Cardiac fibroblast (primary cell): ENCODE results near the gene PEX5L.

Source experiments
- DNase-seq, 2 donors: peaks; one replicate each; pipeline versions ENCODE4 v3.0.0 to v3.0.0-alpha.2; 2010; ENCODE audit warnings: low read depth in 2 of 2
- H3K4me3 ChIP-seq, 2 donors: replicated peaks in 1 of 2; 1 replicate in 1 of 2; 2 replicates in 1 of 2; pipeline ENCODE4 v1.5.1; 2011; ENCODE audit warnings: low read depth in 2 of 2, low read length in 2 of 2, mild to moderate bottlenecking in 2 of 2, moderate library complexity in 1 of 2
- CTCF ChIP-seq: IDR thresholded peaks from one replicate; pipeline ENCODE4 v1.5.1; 2011; ENCODE audit warnings: low read depth, mild to moderate bottlenecking, low read length, inconsistent platforms

Gene PEX5L

GRCh38 chr3:179953993-179954870, 82.5 kb downstream of the PEX5L start:
- no peak for TF ChIP-seq CTCF
- no peak overlapping the region for H3K4me3 ChIP-seq
- no peak for DNase-seq

GRCh38 chr3:179950840-179951239, 85.9 kb downstream of the PEX5L start:
- TF ChIP-seq CTCF, result no peak
- no peak for DNase-seq
- H3K4me3 ChIP-seq, result no peak overlapping the region

- no peak for TF ChIP-seq CTCF
- H3K4me3 ChIP-seq, result no peak overlapping the region
- DNase-seq, result no peak
Observed at GRCh38 chr3:179949869-179950268, 86.9 kb downstream of the PEX5L start.

- H3K4me3 ChIP-seq, result no peak overlapping the region
- no peak for TF ChIP-seq CTCF
Observed at GRCh38 chr3:179949412-179949811, 87.3 kb downstream of the PEX5L start.

GRCh38 chr3:179948740-179949139, 88.0 kb downstream of the PEX5L start:
- no peak for DNase-seq
- H3K4me3 ChIP-seq, result no peak overlapping the region
- TF ChIP-seq CTCF, result no peak

More at GRCh38 chr3:179949412-179949811, 87.3 kb downstream of the PEX5L start:
- DNase-seq, result no peak

GRCh38 chr3:179945569-179945968, 91.2 kb downstream of the PEX5L start:
- no peak overlapping the region for H3K4me3 ChIP-seq
- no peak for DNase-seq
- TF ChIP-seq CTCF, result no peak
